ENCODE measurements around the gene WIPF1.
A peak's percentile ranks its signal among the peaks of the same experiment; 100 is the strongest.

Gene WIPF1

DNA sequence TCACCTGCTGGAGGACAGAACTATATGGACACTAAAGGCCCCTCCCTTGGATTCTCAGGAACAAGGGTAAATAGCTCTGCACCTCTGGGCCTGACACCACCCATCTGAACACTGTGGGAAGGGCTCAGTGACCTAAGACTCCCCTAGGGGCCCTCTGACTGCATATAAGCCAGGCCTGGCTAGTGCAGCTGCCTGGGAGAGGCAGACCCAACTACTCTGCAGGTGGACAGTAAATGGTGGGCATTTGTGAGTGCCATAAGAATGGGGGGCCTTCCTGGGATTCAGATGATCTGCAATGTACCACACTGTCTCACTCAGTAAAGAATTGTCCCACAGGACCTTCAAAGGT lies 11.2 kb upstream of the WIPF1 start:
- TF ChIP-seq, protein P1, sequence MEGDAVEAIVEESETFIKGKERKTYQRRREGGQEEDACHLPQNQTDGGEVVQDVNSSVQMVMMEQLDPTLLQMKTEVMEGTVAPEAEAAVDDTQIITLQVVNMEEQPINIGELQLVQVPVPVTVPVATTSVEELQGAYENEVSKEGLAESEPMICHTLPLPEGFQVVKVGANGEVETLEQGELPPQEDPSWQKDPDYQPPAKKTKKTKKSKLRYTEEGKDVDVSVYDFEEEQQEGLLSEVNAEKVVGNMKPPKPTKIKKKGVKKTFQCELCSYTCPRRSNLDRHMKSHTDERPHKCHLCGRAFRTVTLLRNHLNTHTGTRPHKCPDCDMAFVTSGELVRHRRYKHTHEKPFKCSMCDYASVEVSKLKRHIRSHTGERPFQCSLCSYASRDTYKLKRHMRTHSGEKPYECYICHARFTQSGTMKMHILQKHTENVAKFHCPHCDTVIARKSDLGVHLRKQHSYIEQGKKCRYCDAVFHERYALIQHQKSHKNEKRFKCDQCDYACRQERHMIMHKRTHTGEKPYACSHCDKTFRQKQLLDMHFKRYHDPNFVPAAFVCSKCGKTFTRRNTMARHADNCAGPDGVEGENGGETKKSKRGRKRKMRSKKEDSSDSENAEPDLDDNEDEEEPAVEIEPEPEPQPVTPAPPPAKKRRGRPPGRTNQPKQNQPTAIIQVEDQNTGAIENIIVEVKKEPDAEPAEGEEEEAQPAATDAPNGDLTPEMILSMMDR (IDR thresholded peaks at IDR 0.05; ENCODE audit: low read depth, low read length, missing control alignments) = no peak
- no peak overlapping the region for H3K4me3 ChIP-seq (replicated peaks; ENCODE audit: low read depth, low read length)
- no peak for DNase-seq (ENCODE audit: extremely low read depth, low read depth)

DNA sequence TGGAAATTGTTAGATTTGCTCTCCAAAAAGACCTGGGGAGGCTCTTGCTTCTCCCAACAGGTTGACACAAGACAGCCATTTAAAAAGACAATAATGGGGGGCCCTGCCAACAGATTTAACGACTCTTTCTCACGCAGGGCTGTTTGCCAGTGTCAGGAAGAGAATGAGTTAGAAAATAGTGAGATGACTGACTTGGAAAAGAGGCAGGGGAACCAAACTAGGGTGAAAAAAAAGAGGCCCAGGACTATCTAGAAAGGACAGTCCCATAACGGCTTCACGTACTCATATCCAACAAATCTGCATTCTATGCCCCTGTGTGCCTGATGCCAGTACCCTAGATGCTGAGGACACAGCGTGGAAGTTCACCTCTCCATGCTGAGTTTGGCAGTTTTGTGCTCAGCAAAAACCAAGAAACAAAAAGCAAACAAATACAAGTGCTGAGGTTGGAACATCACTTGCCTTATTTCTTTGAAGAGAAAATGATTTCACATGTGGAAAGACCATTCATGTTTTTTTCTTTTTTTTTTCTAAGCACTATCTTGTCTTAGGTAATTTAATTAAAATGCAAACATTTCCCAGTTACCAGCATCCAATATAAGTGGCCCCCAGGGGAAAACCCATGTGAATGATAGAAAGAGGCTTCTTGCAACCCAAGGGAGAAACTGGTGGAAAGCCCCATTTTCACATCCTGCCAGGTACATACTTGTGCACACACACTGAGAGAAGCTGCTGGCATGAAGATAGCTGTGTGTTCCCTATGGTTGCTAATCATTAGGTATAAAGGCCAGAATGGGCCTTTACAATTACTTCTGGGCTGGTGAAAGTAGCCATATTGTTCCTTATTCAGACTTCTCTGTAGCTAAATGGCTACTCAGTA lies 10.6 kb upstream of the WIPF1 start:
- no peak overlapping the region for H3K4me3 ChIP-seq (replicated peaks; ENCODE audit: low read depth, low read length)
- TF ChIP-seq, protein P1 (IDR thresholded peaks at IDR 0.05; ENCODE audit: low read depth, low read length, missing control alignments) = no peak
- no peak for DNase-seq (ENCODE audit: extremely low read depth, low read depth)

DNA sequence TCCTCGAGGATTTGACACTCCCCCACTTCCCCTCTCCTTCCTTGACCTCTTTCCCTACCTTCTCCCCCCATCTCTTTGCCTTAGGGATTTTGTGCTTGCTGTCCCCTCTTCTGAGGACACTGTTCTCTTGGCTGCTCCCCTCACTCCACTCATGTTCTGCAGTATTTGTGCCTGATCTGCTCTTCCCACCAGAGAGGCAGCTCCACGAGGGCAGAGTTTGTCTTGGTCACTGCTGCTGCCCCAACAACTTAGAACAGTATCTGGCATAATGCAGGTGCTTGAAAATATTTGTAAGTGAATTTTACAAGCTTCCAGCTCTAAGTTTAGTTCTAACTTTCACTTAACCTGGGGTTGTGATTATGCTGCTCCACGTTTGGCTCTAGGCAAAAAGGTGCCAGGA lies 10.0 kb upstream of the WIPF1 start:
- no peak for DNase-seq (ENCODE audit: extremely low read depth, low read depth)
- no peak overlapping the region for H3K4me3 ChIP-seq (replicated peaks; ENCODE audit: low read depth, low read length)
- TF ChIP-seq, protein P1 (IDR thresholded peaks at IDR 0.05; ENCODE audit: low read depth, low read length, missing control alignments) = no peak

DNA sequence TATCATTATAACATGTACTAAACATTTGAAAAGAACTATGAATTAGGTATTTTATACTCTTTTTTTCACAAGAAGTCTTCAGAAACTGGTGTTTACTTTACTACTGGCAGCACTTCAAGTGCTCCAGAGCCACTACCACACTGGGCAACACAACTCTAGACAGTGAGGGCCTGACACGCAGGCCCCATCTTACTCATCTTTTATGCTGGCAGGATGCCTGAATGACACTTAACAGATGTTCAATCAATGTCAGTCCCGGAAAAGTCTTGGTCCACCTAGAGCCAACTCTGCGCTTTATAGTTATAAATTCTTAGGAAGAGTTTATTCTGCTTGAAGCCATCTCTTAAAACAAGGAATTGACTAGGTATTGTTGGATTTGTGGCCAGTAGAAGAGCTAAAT lies 8.7 kb upstream of the WIPF1 start:
- no peak overlapping the region for H3K4me3 ChIP-seq (replicated peaks; ENCODE audit: low read depth, low read length)
- DNase-seq (ENCODE audit: extremely low read depth, low read depth) = peak; percentile 73
- TF ChIP-seq, protein P1 (IDR thresholded peaks at IDR 0.05; ENCODE audit: low read depth, low read length, missing control alignments) = no peak

DNA sequence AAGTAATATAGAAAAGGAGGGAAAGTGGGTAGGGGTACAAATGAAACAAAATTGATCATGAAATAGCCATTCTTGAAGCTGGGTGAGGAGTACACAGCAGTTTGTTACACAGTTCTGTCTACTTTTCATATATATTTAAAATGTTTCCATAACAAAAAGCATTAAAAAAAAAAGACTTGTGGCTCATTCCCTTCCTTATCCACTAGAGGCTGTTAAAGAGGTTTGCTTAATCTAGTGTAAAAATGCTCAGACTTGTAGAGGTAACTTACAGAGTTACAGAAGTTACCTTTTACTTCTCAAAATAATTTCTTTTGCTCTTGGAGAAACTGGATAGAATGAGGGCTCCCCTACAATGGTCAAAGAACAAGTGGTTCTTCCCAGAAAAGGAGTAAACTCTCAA lies 8.1 kb upstream of the WIPF1 start:
- H3K4me3 ChIP-seq (replicated peaks; ENCODE audit: low read depth, low read length) = no peak overlapping the region
- DNase-seq (ENCODE audit: extremely low read depth, low read depth) = no peak
- TF ChIP-seq, protein P1 (IDR thresholded peaks at IDR 0.05; ENCODE audit: low read depth, low read length, missing control alignments) = no peak

DNA sequence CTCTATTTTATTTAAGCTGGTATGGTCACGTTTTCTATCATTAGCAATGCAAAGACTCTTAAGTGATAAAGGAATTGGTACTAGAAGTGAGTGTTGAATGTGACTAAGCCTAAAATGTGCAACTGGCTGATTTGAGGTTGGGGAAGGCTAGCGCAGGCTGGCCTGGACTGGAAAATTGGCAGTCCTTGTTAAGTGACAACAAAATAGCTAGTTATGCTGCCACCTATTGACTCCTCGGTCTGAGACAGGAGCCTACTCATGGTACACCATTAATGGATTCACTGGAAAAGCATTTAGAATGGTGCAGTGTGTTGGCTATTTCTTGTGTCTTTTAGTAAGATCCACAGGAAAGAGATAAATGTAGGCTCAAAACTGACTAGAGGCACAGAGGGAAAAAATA lies 5.7 kb upstream of the WIPF1 start:
- no peak overlapping the region for H3K4me3 ChIP-seq (replicated peaks; ENCODE audit: low read depth, low read length)
- no peak for DNase-seq (ENCODE audit: extremely low read depth, low read depth)
- TF ChIP-seq, protein P1 (IDR thresholded peaks at IDR 0.05; ENCODE audit: low read depth, low read length, missing control alignments) = peak; percentile 46
